ENCODE results near the gene AP1S3.
"Not testable (repeated sequence)": the region's sequence is repeated elsewhere in the genome, so short reads cannot be mapped to it uniquely, and the experiment has no call there.

AP1S3 gene

DNA sequence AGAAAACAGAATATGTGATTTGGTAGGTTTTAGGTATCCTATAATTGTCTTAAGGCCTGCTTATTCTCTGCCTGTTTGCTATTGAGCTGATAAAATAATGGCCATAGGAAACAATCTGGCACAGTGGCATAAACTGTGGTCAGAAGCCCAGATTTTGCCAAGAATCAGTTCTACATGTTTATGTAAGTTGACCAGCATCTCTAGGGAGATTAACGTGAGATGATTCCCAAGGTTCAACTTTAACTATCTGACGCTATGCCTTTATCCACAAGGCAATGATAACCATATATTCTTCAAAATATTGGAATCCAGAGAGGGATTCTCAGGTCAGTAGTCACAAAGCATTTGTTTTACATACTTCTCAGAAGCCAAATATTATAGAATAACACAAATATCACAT is 25.6 kb downstream of the AP1S3 start:
- no peak for DNase-seq
- intact Hi-C loops (cut with DNase I): no loop called here

- DNase-seq: peak in 1 of 10 donors; percentile 24
- intact Hi-C loops (cut with DNase I): no loop called here
Measured at GRCh38 chr2:223805008-223805407, 32.4 kb downstream of the AP1S3 start.

GRCh38 chr2:223801736-223802135 is 35.6 kb downstream of the AP1S3 start:
- DNase-seq: no peak
- intact Hi-C loops (cut with DNase I): no loop called here

GRCh38 chr2:223800908-223801307 is 36.5 kb downstream of the AP1S3 start:
- intact Hi-C loops (cut with DNase I): no loop called here
- DNase-seq: no peak

DNA sequence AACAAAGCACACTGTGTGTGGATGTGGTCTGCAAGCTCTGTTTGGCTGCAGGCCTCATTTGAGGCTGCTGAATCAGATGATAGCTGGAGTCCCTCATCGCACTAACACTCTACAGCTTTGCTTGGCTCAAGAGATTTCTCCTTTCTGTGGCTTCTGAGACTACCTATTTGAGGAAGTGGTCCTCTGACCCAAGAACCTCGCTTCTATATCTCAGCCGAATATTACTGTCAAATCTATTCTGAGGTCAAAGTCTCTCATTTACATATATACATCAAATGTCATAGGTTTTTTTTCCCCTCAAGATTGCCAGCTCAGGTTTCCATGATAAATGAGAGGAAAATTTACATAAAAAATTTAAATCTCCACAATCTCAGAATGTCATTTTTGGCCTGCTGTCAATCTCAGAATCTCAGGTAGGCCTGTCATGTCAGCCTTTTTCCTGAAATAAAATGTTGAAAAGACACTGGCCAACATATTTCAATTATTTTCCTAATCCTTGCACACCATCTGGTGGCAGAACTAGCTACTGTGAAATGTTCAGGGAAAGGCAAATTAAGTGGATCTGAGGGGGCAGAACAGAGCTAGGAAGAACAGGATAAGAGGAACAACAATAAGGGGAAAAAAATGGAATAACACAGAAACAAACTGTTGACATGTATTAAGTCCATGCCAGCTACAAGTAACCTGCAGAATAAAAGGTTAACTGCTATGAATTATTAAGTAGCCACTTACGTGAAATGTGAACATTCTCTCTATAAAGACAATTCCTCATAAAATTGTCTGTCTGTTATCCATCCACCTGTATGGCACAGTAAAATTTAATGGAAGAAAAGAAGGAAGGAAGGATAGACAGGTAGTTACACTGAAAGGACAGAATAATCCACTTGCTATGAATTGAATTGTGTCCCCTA is 39.3 kb downstream of the AP1S3 start:
- peak in 1 of 10 donors; percentile 37 for DNase-seq
- intact Hi-C loops (cut with DNase I): loop anchor here (1.0 to 5.0 kb wide), 3 partner anchors 106 to 1106 kb away; no protein-coding TSS in a partner anchor

GRCh38 chr2:223797037-223797436 is 40.3 kb downstream of the AP1S3 start:
- no peak for DNase-seq
- intact Hi-C loops (cut with DNase I): loop anchor here (5.0 kb wide), 2 partner anchors 105 to 1105 kb away; no protein-coding TSS in a partner anchor

GRCh38 chr2:223789423-223789822 is 48.0 kb downstream of the AP1S3 start:
- intact Hi-C loops (cut with DNase I): no loop called here
- no peak for DNase-seq

DNA sequence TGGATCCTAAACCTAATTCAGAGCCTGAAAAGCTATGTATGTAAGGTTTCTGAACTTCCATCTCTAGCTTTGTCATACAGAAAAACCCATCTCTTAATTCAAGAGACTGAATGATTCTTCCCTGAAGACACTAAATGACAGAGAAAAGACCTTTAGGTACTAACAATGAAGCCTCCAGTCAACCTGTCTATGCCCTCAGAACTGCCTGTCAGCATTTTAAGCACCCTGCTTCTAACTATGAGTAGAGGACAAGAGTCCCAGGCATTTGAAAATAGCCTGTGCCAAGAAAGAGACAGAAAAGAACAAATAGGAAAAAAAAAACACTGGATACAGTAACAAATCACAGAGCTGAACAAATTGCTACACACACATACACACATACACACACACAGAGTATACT is 48.6 kb downstream of the AP1S3 start:
- intact Hi-C loops (cut with DNase I): no loop called here

GRCh38 chr2:223788106-223788505 is 49.3 kb downstream of the AP1S3 start:
- DNase-seq; intact Hi-C loops (cut with DNase I): not testable (repeated sequence)

More for the DNA sequence above, 48.6 kb downstream of the AP1S3 start:
- DNase-seq: no peak

- no peak for DNase-seq
- intact Hi-C loops (cut with DNase I): no loop called here
Measured at GRCh38 chr2:223787358-223787757, 50.0 kb downstream of the AP1S3 start.

GRCh38 chr2:223786943-223787342 is 50.4 kb downstream of the AP1S3 start:
- no peak for DNase-seq
- intact Hi-C loops (cut with DNase I): no loop called here

DNA sequence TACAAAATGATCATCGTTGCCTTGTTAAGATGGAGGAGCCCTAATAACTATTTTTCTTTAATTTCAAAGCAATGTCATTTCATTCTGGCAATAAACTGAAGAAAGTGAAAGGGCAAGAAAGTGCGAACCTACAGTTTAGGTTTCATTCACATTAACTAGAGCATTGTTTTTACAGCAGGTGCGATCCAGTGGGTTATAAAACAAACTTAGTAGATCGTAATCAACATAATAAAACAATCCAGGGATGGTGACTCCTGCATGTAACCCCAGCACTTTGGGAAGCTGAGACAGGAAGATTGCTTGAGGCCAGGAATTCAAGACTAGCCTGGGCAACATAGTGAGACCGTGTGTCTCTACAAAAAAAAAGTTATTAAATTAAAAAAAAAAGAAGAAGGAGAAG is 51.1 kb downstream of the AP1S3 start:
- intact Hi-C loops (cut with DNase I): no loop called here
- no peak for DNase-seq

DNA sequence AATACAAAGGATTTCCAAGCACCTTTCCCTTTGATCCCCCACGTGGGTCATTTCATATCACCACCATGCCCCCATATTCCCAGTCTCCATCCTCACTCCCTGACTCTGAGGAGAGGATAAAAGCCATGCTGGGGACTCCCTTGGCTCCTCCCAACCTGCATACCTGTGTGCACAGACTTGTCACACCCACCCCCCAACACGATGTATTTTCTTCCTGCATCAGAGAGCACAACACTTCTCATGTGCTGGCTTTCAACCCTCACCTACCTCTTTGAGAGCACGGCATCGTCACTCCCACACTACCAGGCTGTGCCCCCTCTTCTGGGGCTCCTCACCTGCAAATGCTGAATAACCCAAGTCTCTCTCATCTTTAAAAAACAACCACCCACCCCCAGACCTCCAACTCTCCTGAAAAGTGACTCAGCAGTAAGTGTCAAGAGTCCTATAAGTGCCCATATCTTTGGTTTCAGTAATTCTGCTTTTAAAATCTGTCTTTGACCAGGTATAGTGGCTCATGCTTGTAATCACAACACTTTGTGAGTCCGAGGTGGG is 53.1 kb downstream of the AP1S3 start:
- intact Hi-C loops (cut with DNase I): no loop called here
- no peak for DNase-seq

DNA sequence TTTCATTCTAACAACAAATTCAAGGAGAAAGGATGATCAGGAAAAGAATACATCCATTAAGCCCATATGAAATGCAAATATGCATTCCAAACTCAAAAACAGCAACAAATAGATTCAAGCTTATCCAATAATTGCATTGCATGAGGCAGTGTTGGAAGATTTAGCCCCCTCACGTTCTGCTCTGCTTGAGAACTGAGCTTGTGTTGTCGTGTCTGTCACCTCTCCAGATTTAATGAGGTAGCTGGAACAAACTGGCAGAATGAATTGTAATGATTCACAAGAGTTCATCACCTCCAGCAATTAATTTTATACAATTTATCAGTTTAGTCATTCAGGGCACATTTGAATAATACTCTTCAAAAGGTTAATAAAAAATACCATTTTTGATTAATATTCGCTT is 54.8 kb downstream of the AP1S3 start:
- no peak for DNase-seq
- intact Hi-C loops (cut with DNase I): no loop called here

DNA sequence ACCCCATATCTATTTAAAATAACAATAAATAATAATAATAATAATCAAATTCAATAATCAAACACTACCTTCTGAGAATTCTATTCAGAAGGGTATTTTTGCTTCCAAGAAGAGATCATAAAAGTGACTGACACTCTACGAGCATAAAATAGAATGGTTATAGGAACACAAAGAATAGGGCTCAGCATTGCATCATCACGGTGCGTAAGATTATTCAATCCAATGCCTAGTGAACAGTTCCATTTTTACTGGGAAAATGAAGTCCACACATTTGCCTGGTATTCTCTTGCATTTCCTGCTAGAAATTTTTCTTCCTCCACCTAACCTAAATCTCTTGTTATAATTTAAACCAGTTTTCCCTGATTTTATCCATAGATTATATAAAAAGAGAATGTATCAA is 55.8 kb downstream of the AP1S3 start:
- intact Hi-C loops (cut with DNase I): no loop called here
- DNase-seq: no peak

DNA sequence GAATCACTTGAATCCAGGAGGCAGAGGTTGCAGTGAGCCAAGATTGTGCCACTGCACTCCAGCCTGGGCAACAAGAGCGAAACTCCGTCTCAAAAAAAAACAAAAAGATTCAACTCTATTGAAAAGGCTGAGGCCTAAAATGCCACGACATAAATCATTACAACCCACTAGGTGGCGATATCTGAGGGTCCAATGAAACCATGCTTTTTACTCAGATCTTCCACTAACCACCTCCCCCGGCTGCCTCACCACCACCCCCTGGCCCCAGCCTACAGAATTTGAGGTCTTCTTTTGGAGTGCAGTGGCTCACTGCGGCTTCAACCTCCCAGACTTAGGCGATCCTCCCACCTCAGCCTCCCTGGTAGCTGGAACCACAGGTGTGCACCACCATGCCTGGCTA is 57.5 kb downstream of the AP1S3 start:
- intact Hi-C loops (cut with DNase I): no loop called here
- no peak for DNase-seq

DNA sequence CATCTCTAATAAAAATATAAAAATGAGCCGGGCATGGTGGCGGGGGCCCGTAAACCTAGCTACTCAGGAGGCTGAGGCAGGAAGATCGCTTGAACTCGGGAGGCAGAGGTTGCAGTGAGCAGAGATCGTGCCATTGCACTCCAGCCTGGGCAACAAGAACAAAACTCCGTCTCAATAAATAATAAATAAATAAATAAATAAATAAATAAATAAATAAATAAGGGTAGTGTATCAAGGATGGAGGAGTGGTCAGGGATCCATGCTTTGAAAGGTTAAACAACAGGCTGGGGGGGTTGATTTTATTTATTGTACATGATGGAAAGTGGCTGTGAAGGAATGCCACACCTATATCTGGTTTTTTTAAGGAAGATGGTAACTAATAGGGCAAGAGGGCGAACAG is 63.2 kb downstream of the AP1S3 start:
- intact Hi-C loops (cut with DNase I): no loop called here
- no peak for DNase-seq

DNA sequence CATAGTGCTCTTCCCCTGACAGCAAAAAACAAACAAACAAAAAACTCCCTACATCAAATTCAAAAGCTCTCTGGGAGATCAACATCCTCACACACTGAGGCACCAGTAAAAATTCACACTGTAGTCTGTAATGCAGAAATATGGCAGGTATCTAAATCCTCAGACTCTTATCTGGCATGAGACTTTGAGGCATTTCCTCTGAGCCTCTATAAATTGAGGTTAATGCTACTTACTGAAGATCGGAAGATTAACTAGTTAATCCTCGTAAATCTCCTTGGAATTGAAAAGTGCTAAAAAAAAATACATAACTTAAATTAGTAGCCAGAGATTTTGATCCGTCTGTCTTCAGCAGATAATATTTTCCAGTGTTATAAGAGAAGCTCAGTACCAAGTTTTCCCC is 65.0 kb downstream of the AP1S3 start:
- intact Hi-C loops (cut with DNase I): no loop called here
- no peak for DNase-seq

DNA sequence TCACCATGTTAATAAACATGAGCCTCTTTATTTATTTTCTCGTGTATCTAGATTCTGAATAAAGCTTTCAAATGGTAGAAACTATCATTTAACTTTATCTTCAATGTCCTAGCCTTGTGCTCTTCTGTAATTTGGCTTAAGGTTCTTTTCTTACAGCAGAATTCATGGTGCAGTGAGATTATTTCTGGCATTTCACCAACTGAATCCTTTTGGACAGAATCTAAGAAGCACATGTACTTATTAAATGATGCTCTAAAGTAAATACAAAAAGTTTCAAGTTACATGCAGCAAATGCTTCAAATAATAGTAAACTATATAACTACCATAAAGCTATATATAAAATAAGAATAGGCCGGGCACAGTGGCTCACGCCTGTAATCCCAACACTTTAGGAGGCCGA is 65.9 kb downstream of the AP1S3 start:
- intact Hi-C loops (cut with DNase I): no loop called here
- DNase-seq: no peak

DNA sequence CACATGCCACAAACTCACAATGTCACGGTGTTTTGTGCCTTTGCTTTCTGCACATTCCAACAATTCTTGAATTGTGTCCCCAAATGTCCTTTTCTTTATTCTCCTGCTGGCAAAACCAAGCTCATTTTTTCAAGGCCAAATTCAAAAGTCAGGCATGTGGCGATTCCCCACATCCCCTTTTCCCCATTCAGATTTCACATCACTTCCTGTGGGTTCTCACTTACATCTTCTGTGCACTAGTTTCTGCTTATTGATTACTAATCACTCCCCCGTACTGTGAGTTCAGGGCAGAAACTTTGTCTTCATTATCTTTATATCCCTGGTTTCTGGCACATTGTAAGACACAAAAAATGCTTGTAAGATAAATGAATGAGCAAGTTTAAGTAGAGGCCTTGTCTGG is 69.2 kb downstream of the AP1S3 start:
- intact Hi-C loops (cut with DNase I): no loop called here
- DNase-seq: no peak

GRCh38 chr2:223767341-223767740 is 70.0 kb downstream of the AP1S3 start:
- no peak for DNase-seq
- intact Hi-C loops (cut with DNase I): no loop called here

- DNase-seq: no peak
- intact Hi-C loops (cut with DNase I): no loop called here
Measured at GRCh38 chr2:223765221-223765785, 72.1 kb downstream of the AP1S3 start.
